ENCODE data around the gene RPRML. TPM values are rescaled to one million over a fixed set of nuclear protein-coding genes. Genes with fewer than 3 reads are reported as not detected.
"Not testable (repeated sequence)": the region's sequence is repeated elsewhere in the genome, so short reads cannot be mapped to it uniquely, and the experiment has no call there.

Gene RPRML
- total RNA-seq (not detected), polyA plus RNA-seq (ENCODE audit: insufficient read length in 6 of 6) (not detected)
- long read RNA-seq, donor 1: 0 reads
- long read RNA-seq, donor 2: 0 reads
- long read RNA-seq, donor 3: 0 reads
- long read RNA-seq, donor 4: 0 reads
- long read RNA-seq, donor 5: 0 reads
- long read RNA-seq, donor 6, partial matches to known transcripts: 0 of 1 reads
- long read RNA-seq, donor 6, other reads (novel, unspliced or antisense): 0 of 1 reads
- long read RNA-seq, donor 7: 0 reads
- long read RNA-seq, donor 8: 0 reads
- long read RNA-seq, donor 9: 0 reads
- long read RNA-seq, donor 10: 0 reads
- long read RNA-seq, donor 11: 0 reads
- long read RNA-seq, donor 12: 0 reads

DNA sequence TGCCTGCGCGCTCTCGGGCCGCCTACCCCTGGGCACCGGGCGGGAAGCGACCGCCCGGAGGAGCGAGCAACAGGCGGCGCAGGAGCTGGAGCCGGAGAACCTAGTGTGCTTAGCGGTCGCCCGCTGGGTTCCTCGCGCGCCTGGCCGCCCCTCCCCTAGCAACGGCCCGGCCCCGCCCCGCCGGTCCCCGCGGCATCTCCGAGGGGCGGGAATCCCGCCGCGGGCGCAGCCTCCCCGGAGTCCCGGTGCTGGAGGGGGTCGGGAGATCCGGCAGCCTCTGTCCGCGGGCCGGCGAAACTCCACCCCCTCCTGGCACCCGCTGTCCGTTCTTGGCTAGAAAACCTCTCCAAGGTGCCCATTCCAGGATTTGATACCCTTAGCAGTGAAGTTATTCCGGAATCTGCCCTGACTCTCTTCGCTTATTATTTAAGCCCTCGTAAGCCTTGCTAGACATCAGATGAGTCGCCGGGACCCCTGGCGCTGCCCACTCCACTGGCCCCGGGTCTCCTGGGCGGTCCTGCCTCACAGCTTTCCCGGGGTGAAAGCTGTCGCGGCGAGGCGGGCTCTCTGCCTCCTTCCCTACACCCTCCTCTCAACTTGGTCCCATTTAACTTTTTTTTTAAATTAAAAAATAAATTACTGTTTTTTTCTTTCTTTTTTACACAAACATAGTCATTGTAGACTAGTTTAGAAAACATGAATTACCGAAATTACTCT is at the start of gene RPRML:
TSS of gene RPRML (minus strand) at position 107 of the 717 bp plus-strand sequence. CDS start 246 bp downstream, outside the sequence.
- Histone ChIP-seq H3K9me3 (no peaks in the 10 kb centered on the region), H3K36me3 (no peaks in the 10 kb centered on the region), H3K4me3 (peak within 1 kb of the TSS; percentile 30 to 45), H3K27ac (no peak within 1 kb of the TSS), H3K4me1 (peaks cover 12 to 15% of the 10 kb centered on the region in 2 donors), H3K27me3 (peaks cover 36 to 75% of the 10 kb centered on the region in 2 donors)
- TF ChIP-seq, protein P1, sequence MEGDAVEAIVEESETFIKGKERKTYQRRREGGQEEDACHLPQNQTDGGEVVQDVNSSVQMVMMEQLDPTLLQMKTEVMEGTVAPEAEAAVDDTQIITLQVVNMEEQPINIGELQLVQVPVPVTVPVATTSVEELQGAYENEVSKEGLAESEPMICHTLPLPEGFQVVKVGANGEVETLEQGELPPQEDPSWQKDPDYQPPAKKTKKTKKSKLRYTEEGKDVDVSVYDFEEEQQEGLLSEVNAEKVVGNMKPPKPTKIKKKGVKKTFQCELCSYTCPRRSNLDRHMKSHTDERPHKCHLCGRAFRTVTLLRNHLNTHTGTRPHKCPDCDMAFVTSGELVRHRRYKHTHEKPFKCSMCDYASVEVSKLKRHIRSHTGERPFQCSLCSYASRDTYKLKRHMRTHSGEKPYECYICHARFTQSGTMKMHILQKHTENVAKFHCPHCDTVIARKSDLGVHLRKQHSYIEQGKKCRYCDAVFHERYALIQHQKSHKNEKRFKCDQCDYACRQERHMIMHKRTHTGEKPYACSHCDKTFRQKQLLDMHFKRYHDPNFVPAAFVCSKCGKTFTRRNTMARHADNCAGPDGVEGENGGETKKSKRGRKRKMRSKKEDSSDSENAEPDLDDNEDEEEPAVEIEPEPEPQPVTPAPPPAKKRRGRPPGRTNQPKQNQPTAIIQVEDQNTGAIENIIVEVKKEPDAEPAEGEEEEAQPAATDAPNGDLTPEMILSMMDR (IDR thresholded peaks at IDR 0.05): no peak
- ATAC-seq: peak; percentile 69
- peak in 1 of 4 donors; percentile 16 for DNase-seq
- intact Hi-C loops (cut with DNase I): no loop called here

DNA sequence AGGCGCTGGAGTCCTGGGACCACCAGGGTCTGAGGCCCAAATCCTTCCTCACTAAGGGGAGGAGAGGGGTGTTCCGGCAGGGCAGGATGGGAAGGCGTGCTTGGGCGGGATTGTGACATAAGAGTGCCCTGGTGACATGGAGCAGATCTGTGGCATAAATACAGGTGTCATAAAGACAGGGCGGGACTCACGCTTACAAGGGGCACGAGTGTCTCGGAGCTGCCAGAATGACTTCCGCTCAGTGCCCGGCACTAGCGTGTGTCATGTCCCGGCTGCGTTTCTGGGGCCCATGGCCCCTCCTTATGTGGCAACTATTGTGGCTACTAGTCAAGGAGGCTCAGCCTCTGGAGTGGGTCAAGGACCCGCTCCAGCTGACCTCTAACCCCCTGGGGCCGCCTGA is 37.9 kb upstream of the RPRML start:
- H3K27me3 ChIP-seq; H3K4me1 ChIP-seq; DNase-seq; ATAC-seq; H3K4me3 ChIP-seq; H3K9me3 ChIP-seq; H3K36me3 ChIP-seq; intact Hi-C loops (cut with DNase I); H3K27ac ChIP-seq: not testable (repeated sequence)

DNA sequence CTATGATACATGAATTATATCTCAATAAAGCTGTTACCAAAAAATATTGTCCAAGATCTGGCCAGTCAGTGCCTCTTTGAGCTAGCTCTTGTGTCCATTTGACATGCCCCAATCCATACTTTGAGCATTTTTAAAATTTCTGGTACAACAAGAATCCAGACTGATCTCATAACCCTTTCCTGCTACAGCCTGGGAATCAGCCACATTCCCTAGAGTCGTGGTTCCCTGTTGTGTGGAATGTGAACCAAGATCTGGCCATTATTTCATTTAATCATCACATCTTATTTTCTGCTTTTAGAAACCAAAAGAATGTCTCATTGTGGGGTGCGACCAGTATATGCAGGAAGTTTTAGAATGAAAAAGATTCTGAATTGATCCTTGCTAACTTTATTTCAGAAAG is 34.3 kb upstream of the RPRML start:
- H3K9me3 ChIP-seq: no peaks in the 10 kb centered on the region
- intact Hi-C loops (cut with DNase I): no loop called here
- ATAC-seq (no peak), DNase-seq (no peak)
- H3K36me3 ChIP-seq: no peaks in the 10 kb centered on the region
- no peak overlapping the region for H3K4me3 ChIP-seq
- no peaks in the 10 kb centered on the region for H3K27me3 ChIP-seq
- no peaks in the 10 kb centered on the region for H3K4me1 ChIP-seq
- no peak overlapping the region for H3K27ac ChIP-seq
- TF ChIP-seq, protein P1 (IDR thresholded peaks at IDR 0.05): no peak

DNA sequence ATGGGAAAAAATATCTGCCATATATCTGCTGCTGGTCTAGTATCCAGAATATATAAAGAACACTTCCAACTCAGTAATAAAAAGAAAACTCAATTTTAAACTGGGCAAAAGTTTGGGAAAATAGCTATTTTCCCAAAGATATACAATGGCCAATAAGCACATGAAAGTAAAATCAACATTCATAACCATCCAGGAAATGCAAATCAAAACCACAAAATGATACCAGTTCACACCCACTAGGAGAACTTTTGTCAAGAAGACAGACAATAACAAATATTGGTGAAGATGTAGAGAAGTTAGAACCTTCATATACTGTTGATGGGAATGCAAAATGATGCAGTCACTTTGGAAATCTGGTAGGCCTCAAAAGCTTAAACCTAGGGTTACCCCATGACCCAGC is 33.4 kb upstream of the RPRML start:
- DNase-seq (no peak), ATAC-seq (no peak)
- no peaks in the 10 kb centered on the region for H3K27me3 ChIP-seq
- H3K4me1 ChIP-seq: no peaks in the 10 kb centered on the region
- H3K36me3 ChIP-seq: no peaks in the 10 kb centered on the region
- no peak overlapping the region for H3K27ac ChIP-seq
- TF ChIP-seq, protein P1 (IDR thresholded peaks at IDR 0.05): no peak
- intact Hi-C loops (cut with DNase I): no loop called here
- H3K9me3 ChIP-seq: no peaks in the 10 kb centered on the region
- no peak overlapping the region for H3K4me3 ChIP-seq

DNA sequence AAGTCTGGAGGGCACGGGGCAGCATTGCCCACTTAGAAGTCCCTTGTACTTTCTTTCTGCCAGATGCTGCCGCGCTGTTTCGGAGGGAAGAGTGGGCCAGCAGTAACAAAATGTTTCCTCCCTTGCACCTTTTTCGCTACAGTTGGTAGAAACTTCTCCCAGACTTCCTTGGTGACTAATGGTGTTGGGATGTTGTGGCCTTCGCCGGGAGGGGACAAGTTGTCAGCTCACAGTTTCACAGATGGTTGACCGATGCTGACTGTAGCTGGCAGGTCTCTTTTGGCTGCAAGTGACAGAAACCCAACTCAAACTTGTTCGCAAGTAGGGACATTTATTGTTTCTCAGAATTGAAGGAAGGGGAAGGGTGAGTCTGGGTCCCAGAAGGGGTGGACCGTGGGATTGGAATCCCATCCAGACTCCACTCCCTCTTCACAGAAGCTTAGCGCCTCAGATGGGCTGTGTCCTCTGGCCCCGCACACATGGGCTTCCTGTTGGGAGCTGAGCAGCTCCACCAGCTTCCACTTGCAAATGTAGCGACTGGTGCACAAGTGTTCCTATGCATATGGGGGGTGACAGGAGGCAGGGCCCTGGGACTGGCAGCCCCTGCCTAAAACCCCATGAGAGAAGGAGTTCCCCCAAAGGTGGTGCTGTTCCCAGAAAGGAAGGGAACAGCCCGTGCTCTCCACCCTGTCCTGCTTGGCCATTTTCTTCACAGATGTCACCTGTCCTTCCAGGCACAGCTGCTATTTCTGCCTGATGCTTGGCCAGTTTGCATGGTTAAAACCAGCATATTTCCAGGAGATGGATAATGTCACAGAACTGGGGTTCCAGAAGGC is 30.9 kb upstream of the RPRML start:
- DNase-seq: no peak
- H3K27me3 ChIP-seq: no peaks in the 10 kb centered on the region
- no peaks in the 10 kb centered on the region for H3K4me1 ChIP-seq
- TF ChIP-seq, protein P1 (IDR thresholded peaks at IDR 0.05): no peak
- H3K27ac ChIP-seq: no peak overlapping the region
- intact Hi-C loops (cut with DNase I): no loop called here
- H3K9me3 ChIP-seq: no peaks in the 10 kb centered on the region
- no peak for ATAC-seq
- H3K4me3 ChIP-seq: no peak overlapping the region
- H3K36me3 ChIP-seq: no peaks in the 10 kb centered on the region

All from left lung (tissue), 14 donors.